Measurements from ENCODE around the gene REPS2.

REPS2 gene

GRCh38 chrX:17007134-17007768, 60.8 kb downstream of the REPS2 start:
- no peak for DNase-seq

- DNase-seq, result no peak
Observed at GRCh38 chrX:17009856-17010625, 63.6 kb downstream of the REPS2 start.

DNA sequence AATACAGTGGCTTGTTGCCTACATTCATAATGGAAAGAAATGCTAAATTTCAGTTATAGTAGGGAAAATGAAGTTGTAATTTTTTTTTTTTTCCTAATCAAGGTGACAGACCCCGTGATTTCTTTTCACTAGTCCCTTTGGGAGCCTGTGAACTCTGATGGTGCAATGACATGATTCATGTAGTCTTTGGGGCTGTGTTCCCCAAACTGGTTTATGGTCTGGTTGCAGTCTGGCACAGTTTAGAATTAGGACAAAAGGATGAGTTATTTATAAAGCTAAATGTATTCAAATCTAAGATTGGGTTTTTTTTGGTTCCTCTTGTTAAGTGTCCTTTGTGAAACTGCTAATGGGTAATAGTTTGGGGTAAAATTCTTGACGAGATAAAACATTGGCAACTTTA, 66.0 kb downstream of the REPS2 start:
- DNase-seq, result no peak

GRCh38 chrX:17014216-17014615, 67.8 kb downstream of the REPS2 start:
- no peak for DNase-seq

DNA sequence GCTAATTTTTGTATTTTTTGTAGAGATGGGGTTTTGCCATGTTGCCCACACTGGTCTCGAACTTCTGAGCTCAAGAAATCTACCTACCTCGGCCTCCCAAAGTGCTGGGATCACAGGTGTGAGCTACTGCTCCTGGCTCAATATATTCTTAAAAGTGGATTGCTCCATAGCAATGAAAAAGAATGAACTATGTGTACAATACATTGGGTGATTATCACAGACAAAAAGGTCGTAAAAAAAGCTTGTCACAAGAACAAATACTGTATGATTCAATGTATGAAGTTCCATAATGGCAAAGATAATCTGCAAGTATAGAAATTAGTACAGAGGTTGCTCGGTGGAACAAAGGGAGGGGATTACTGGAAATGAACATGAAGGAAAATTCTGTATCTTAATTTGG, 70.7 kb downstream of the REPS2 start:
- DNase-seq, result no peak

GRCh38 chrX:17020356-17020755, 73.9 kb downstream of the REPS2 start:
- no peak for DNase-seq

GRCh38 chrX:17020851-17021821, 74.7 kb downstream of the REPS2 start:
- DNase-seq, result no peak

- DNase-seq, result no peak
Observed at GRCh38 chrX:17021851-17022604, 75.6 kb downstream of the REPS2 start.

DNA sequence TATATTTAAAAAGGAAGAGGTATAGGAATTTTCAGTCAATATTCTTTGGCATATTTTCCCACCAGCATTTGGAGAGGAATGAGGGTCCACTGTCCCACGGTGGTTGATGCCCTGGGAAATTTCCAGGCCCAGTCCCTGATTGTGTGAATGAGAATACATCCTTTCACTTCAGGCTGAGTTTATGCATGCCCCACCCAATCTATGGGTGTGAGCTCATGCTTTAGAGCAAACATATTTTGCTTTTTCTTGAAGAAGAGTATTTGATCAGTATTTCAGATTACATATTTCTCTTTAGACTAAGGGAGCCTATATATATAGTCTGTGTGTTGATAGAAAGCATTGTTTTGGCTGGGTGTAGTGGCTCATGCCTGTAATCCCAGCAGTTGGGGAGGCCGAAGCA, 77.2 kb downstream of the REPS2 start:
- DNase-seq, result no peak

DNA sequence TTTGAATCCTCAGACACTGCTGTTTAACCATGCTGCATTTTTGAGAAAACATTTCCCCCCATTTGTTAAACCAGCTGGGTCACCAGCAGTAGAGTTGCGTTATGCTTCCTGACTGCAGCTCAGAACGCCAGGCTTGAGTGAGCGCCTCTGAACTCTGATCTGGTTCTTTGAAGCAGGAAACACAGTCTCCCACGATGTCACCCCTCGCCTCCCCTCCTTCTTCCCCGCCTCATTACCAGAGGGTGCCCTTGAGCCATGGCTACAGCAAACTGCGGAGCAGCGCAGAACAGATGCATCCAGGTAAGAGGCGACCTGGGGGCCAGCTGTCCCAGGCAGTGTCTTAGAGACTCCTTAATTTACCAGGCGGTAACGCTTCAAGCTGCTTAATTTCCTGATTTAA, 78.4 kb downstream of the REPS2 start:
- no peak for DNase-seq

- no peak for DNase-seq
Observed at GRCh38 chrX:17025621-17026302, 79.3 kb downstream of the REPS2 start.

DNA sequence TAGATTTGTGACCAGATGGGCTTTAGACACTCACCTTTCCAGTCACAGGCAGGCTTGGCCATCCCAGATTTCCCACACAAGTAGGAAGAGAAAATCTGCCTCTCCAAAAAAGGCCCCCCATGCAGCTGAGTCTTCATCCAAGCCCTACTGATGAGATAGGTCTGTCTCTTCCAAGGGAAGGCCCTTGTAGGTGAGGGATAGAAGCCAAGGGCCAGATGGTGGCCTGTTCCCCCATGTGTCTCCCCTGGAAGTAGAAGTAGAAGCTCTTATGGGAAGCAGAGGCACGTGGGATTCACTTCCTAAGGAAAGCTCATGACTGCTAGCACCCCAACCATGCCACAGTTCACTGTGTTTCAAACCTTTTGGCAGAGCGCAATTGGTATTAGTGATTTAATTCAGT, 81.5 kb downstream of the REPS2 start:
- DNase-seq, result no peak

DNA sequence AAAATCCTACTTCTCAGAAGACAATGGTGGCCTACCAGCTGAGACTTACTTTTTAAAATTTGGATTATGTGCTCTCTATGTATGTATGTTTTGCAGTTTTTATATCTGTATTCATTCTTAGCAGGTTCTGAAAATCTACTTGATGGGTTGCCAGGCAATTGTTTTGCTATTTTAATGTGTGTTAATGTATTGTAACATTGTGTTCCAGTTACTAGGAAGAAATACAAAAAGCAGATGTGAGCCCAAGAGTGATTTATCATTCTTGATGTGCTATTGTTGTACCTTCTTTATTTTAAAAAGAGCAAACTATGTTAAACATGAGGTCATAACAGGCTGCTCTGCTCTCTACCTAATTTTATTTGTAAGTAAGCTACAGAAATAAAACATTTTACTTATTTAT, 81.9 kb downstream of the REPS2 start:
- DNase-seq, result no peak

GRCh38 chrX:17030092-17030491, 83.6 kb downstream of the REPS2 start:
- no peak for DNase-seq

DNA sequence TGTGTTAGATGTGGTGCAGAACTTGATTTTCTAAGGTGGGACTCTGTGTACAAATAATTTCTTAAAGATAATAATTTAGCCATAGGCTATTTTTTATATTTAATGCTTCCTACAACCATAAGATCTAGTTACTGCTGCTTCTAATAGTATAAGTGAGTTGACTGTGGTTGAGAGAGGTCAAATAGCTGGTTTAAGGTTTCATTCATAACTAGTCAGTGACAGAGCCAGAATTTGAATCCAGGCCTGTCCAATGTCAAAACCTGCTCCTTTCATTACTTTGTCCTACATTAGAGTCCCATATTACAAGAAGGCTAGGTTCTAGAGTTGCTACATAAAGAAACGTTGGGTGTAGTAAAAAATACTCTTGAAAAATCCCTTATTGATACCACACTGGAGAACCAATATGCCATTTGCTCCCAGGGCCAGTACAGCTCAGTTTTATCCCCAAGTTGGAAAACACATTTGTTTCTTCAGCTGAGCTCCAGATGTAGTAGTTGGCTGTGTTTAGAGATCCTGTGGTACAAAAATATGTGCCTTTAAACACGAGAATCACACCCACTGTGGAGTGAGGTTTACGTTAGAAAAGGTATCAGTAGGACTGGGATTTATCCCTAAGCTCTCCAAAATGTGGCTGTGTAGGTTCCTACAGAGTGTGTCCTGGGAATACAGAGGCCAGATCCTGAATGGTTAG, 84.3 kb downstream of the REPS2 start:
- no peak for DNase-seq

- DNase-seq, result no peak
Observed at GRCh38 chrX:17031827-17032226, 85.4 kb downstream of the REPS2 start.

- DNase-seq, result no peak
Observed at GRCh38 chrX:17032351-17032750, 85.9 kb downstream of the REPS2 start.

- no peak for DNase-seq
Observed at GRCh38 chrX:17033225-17033624, 86.8 kb downstream of the REPS2 start.

- DNase-seq, result no peak
Observed at GRCh38 chrX:17035111-17035510, 88.7 kb downstream of the REPS2 start.

DNA sequence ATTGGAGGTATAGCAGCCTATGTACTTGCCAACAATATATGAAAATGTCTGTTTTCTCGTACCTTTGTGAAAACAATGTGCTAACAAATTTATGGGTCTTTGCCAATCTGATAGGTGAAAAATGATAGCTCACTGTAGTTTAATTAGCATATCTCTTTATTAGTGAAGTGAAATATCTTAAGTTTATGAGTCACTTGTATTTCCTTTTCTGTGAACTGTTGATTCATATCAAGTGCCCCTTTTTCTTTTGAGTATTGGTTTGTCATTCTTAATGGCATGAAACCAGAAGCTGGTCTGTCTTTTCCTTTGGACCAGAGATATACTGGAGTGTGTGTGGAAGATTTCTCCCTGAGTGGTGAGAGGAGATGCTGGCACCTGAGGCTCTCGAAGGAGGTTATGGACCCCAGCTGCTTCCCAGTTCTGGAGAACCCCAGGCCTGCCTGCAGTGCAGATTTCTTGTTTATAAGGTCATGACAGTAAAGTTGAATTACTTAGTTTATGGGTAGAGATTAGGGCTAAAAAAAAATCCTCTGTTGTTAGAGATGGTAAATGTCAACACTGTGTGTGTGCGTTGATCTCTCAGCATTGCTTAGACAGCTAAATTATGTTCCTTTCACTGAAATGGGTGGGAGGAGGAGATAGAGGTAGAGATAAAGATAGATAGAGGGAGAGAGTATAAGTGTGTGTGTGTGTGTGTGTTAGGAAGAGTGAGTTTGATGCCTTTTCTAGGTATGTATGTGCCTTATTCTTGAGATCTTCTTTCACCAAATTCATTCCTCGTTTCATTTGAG, 89.9 kb downstream of the REPS2 start:
- DNase-seq, result no peak

DNA sequence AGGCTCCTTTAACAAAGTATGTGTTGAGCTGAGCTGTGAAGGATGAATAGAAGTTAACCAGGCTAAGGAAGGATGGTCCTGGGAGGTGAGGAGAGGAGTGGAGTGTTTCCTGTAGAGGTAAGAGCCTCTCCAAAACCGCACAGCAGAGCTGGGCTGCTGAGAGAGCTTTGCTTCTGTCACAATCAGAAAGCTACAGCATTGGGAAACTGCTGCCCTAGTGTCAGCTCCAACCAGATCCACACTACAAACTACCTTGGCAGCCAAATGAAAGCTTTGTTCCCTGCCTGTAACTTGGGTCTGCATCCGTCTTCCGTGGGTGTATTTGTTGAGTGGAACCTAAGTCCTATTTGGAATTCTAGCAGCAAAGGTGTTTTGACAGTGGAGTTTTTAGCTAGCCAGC, 91.8 kb downstream of the REPS2 start:
- DNase-seq, result no peak

All from T1000 (cell line).